Stimulated activated effector memory CD8-positive, alpha-beta T cell treated with anti-CD3 and anti-CD28 coated beads, Interleukin-12 subunit alpha, Interleukin-12 subunit beta, amount 100 ng/mL, for 72 hours (primary cell): Measurements from ENCODE around the gene GLIPR1L2.
A peak's percentile ranks its signal among the peaks of the same experiment; 100 is the strongest.
"Not testable (repeated sequence)": the region's sequence is repeated elsewhere in the genome, so short reads cannot be mapped to it uniquely, and the experiment has no call there.

Experiments
- ATAC-seq: fragments of 150-1000 bp; cut with Tn5 transposase; 2 replicates; pipeline ENCODE4 v1.10.0; 2021
- DNase-seq, 2 donors: peaks; one replicate each; pipeline ENCODE4 v3.0.0; 2021 to 2022; ENCODE audit warnings: low spot score in 2 of 2
- H3K27ac Mint-ChIP-seq: one replicate; pipeline ENCODE4 v1.8.0; 2022; ENCODE audit warnings: mild to moderate bottlenecking, mixed read lengths
- H3K36me3 Mint-ChIP-seq: one replicate; pipeline ENCODE4 v1.8.0; 2022; ENCODE audit warnings: mild to moderate bottlenecking, mixed read lengths
- H3K4me1 Mint-ChIP-seq: one replicate; pipeline ENCODE4 v1.8.0; 2022; ENCODE audit warnings: mixed read lengths
- H3K4me3 Mint-ChIP-seq: one replicate; pipeline ENCODE4 v1.8.0; 2022; ENCODE audit warnings: mild to moderate bottlenecking, mixed read lengths
- H3K9me3 Mint-ChIP-seq: one replicate; pipeline ENCODE4 v1.8.0; 2022; ENCODE audit warnings: mixed read lengths

GLIPR1L2 gene

GRCh38 chr12:75445137-75445507 is 54.2 kb downstream of the GLIPR1L2 start:
- not testable (repeated sequence) for H3K9me3 Mint-ChIP-seq, H3K36me3 Mint-ChIP-seq, DNase-seq, H3K4me3 Mint-ChIP-seq, ATAC-seq, H3K27ac Mint-ChIP-seq, H3K4me1 Mint-ChIP-seq

- Mint-ChIP-seq H3K27ac (no peak overlapping the region), H3K4me3 (no peak overlapping the region), H3K36me3 (no peaks in the 10 kb centered on the region), H3K4me1 (no peaks in the 10 kb centered on the region), H3K9me3 (no peaks in the 10 kb centered on the region)
- ATAC-seq (no peak), DNase-seq (no peak)
Measured at GRCh38 chr12:75446857-75447256, 56.0 kb downstream of the GLIPR1L2 start.

- Mint-ChIP-seq H3K9me3 (no peaks in the 10 kb centered on the region), H3K4me3 (no peak overlapping the region), H3K4me1 (no peaks in the 10 kb centered on the region), H3K27ac (no peak overlapping the region), H3K36me3 (no peaks in the 10 kb centered on the region)
- ATAC-seq (no peak), DNase-seq (no peak)
Measured at GRCh38 chr12:75447691-75448393, 57.0 kb downstream of the GLIPR1L2 start.

GRCh38 chr12:75452675-75453330 is 61.9 kb downstream of the GLIPR1L2 start:
- Mint-ChIP-seq H3K4me1 (peaks cover 19% of the 10 kb centered on the region), H3K36me3 (no peaks in the 10 kb centered on the region), H3K4me3 (no peak overlapping the region), H3K27ac (no peak overlapping the region), H3K9me3 (peaks cover 4% of the 10 kb centered on the region)
- ATAC-seq, result peak; percentile 61
- DNase-seq, result no peak

GRCh38 chr12:75455839-75456238 is 65.0 kb downstream of the GLIPR1L2 start:
- Mint-ChIP-seq H3K27ac (no peak overlapping the region), H3K4me3 (no peak overlapping the region)
- no peak for ATAC-seq

GRCh38 chr12:75457191-75457590 is 66.3 kb downstream of the GLIPR1L2 start:
- DNase-seq (no peak), ATAC-seq (no peak)
- H3K27ac Mint-ChIP-seq, result no peak overlapping the region
- peaks cover 5% of the 10 kb centered on the region for H3K9me3 Mint-ChIP-seq
- H3K36me3 Mint-ChIP-seq, result no peaks in the 10 kb centered on the region
- H3K4me3 Mint-ChIP-seq, result no peak overlapping the region
- peaks cover 44% of the 10 kb centered on the region for H3K4me1 Mint-ChIP-seq

More at GRCh38 chr12:75455839-75456238, 65.0 kb downstream of the GLIPR1L2 start:
- H3K36me3 Mint-ChIP-seq, result no peaks in the 10 kb centered on the region
- no peak for DNase-seq
- H3K9me3 Mint-ChIP-seq, result peaks cover 5% of the 10 kb centered on the region
- peaks cover 44% of the 10 kb centered on the region for H3K4me1 Mint-ChIP-seq

GRCh38 chr12:75457866-75458265 is 67.0 kb downstream of the GLIPR1L2 start:
- H3K4me1 Mint-ChIP-seq, result peaks cover 44% of the 10 kb centered on the region
- H3K36me3 Mint-ChIP-seq, H3K9me3 Mint-ChIP-seq, H3K27ac Mint-ChIP-seq, DNase-seq, ATAC-seq, H3K4me3 Mint-ChIP-seq: not testable (repeated sequence)

GRCh38 chr12:75459755-75460154 is 68.9 kb downstream of the GLIPR1L2 start:
- no peak for DNase-seq
- Mint-ChIP-seq H3K4me3 (no peak overlapping the region), H3K27ac (no peak overlapping the region), H3K4me1 (peaks cover 44% of the 10 kb centered on the region), H3K9me3 (peaks cover 5% of the 10 kb centered on the region), H3K36me3 (no peaks in the 10 kb centered on the region)
- no peak for ATAC-seq

- DNase-seq (no peak), ATAC-seq (no peak)
- Mint-ChIP-seq H3K27ac (no peak overlapping the region), H3K4me3 (no peak overlapping the region), H3K9me3 (peaks cover 5% of the 10 kb centered on the region), H3K4me1 (peaks cover 44% of the 10 kb centered on the region), H3K36me3 (no peaks in the 10 kb centered on the region)
Measured at GRCh38 chr12:75460204-75460603, 69.3 kb downstream of the GLIPR1L2 start.

GRCh38 chr12:75471902-75472890 is 81.3 kb downstream of the GLIPR1L2 start:
- H3K9me3 Mint-ChIP-seq, result no peaks in the 10 kb centered on the region
- DNase-seq, result no peak
- H3K36me3 Mint-ChIP-seq, result no peaks in the 10 kb centered on the region
- H3K27ac Mint-ChIP-seq, result no peak overlapping the region
- ATAC-seq, result no peak
- peaks cover 5% of the 10 kb centered on the region for H3K4me1 Mint-ChIP-seq
- no peak overlapping the region for H3K4me3 Mint-ChIP-seq

- Mint-ChIP-seq H3K9me3 (no peaks in the 10 kb centered on the region), H3K4me1 (peaks cover 20% of the 10 kb centered on the region)
Measured at GRCh38 chr12:75474116-75474515, 83.2 kb downstream of the GLIPR1L2 start.

GRCh38 chr12:75476071-75476470 is 85.2 kb downstream of the GLIPR1L2 start:
- peaks cover 18% of the 10 kb centered on the region for H3K36me3 Mint-ChIP-seq
- H3K27ac Mint-ChIP-seq, result no peak overlapping the region
- no peaks in the 10 kb centered on the region for H3K9me3 Mint-ChIP-seq
- ATAC-seq (peak; percentile 2), DNase-seq (no peak)
- H3K4me1 Mint-ChIP-seq, result peaks cover 33% of the 10 kb centered on the region
- no peak overlapping the region for H3K4me3 Mint-ChIP-seq

More at GRCh38 chr12:75474116-75474515, 83.2 kb downstream of the GLIPR1L2 start:
- DNase-seq, result no peak
- Mint-ChIP-seq H3K36me3 (no peaks in the 10 kb centered on the region), H3K4me3 (no peak overlapping the region), H3K27ac (no peak overlapping the region)
- no peak for ATAC-seq

- peak; percentile 3 for ATAC-seq
- no peak for DNase-seq
- peaks cover 42% of the 10 kb centered on the region for H3K4me1 Mint-ChIP-seq
- no peaks in the 10 kb centered on the region for H3K9me3 Mint-ChIP-seq
- H3K4me3 Mint-ChIP-seq, result no peak overlapping the region
- no peak overlapping the region for H3K27ac Mint-ChIP-seq
- H3K36me3 Mint-ChIP-seq, result peaks cover 24% of the 10 kb centered on the region
Measured at GRCh38 chr12:75477137-75477536, 86.2 kb downstream of the GLIPR1L2 start.

- H3K36me3 Mint-ChIP-seq, result peaks cover 34% of the 10 kb centered on the region
Measured at GRCh38 chr12:75478116-75478794, 87.4 kb downstream of the GLIPR1L2 start.

More at GRCh38 chr12:75478116-75478794, 87.4 kb downstream of the GLIPR1L2 start:
- Mint-ChIP-seq H3K4me3 (peak overlapping the region; percentile 87), H3K27ac (peak overlapping the region; percentile 96), H3K4me1 (peaks cover 53% of the 10 kb centered on the region), H3K9me3 (no peaks in the 10 kb centered on the region)
- no peak for DNase-seq
- peak; percentile 69 for ATAC-seq
